Gastroesophageal sphincter (tissue), 4 donors: ENCODE measurements around the gene EXOC6B. TPM values are rescaled to one million over a fixed set of nuclear protein-coding genes. Genes with fewer than 3 reads are reported as not detected.

Source experiments
- ATAC-seq: fragments of 150-250 bp; one replicate; pipeline ENCODE4 v1.9.1; 2016; ENCODE audit warnings: mild to moderate bottlenecking, moderate library complexity
- H3K27ac ChIP-seq, 4 donors: fragments of 200-600 bp; sonication (generic) in 3 of 4; 1 replicate in 3 of 4; 2 replicates in 1 of 4; pipeline ENCODE4 v1.5.1; 2016 to 2019
- H3K27me3 ChIP-seq: fragments of 200-600 bp; sonication (generic); one replicate; pipeline ENCODE4 v1.5.1; 2019
- H3K36me3 ChIP-seq, 2 donors: fragments of 200-600 bp; sonication (generic); one replicate each; pipeline ENCODE4 v1.5.1; 2019; ENCODE audit warnings: control low read depth in 1 of 2
- H3K4me1 ChIP-seq, 3 donors: fragments of 200-600 bp; sonication (generic); 1 replicate in 2 of 3; 2 replicates in 1 of 3; pipeline ENCODE4 v1.5.1; 2016 to 2019; ENCODE audit warnings: control low read depth in 2 of 3
- H3K4me3 ChIP-seq, 2 donors: fragments of 200-600 bp; sonication (generic); one replicate each; pipeline ENCODE4 v1.5.1; 2019; ENCODE audit warnings: mild to moderate bottlenecking in 1 of 2, moderate library complexity in 1 of 2
- H3K9me3 ChIP-seq, 3 donors: fragments of 200-600 bp; sonication (generic); one replicate each; pipeline ENCODE4 v1.5.1; 2017 to 2019; ENCODE audit warnings: control low read depth in 2 of 3
- CTCF ChIP-seq, 4 experiments: fragments of 200-600 bp in 2 of 4; fragments of 450-650 bp in 2 of 4; sonication (generic) in 1 of 4; IDR thresholded peaks; one replicate each; pipeline ENCODE4 v1.5.1; 2017 to 2019; ENCODE audit warnings: antibody characterized with exemption in 4 of 4, mild to moderate bottlenecking in 2 of 4, moderate library complexity in 2 of 4
- EP300 ChIP-seq: sonication (generic); formaldehyde crosslinking; IDR thresholded peaks from one replicate; pipeline ENCODE4 v1.6.1; 2017; ENCODE audit warnings: antibody characterized with exemption, mild to moderate bottlenecking
- POLR2A ChIP-seq, 2 donors: fragments of 450-650 bp; IDR thresholded peaks; one replicate each; pipeline ENCODE4 v1.6.1; 2017; ENCODE audit warnings: antibody characterized with exemption in 2 of 2, mild to moderate bottlenecking in 2 of 2, moderate library complexity in 1 of 2
- POLR2AphosphoS5 ChIP-seq: sonication (generic); formaldehyde crosslinking; IDR thresholded peaks from one replicate; pipeline ENCODE4 v1.6.1; 2017; ENCODE audit warnings: antibody characterized with exemption
- WGBS, 2 donors: methylation state at CpG; one replicate each; pipeline ENCODE4 v1.1.5; 2018; ENCODE audit warnings: low coverage in 1 of 2; 5-methylcytosine and 5-hydroxymethylcytosine counted together
- total RNA-seq, 4 donors: library from RNA; depleted of rRNA; stranded (reverse); fragments of >200 nt; gene quantifications; one replicate each; pipeline ENCODE4 v1.1.0, GENCODE V29; 2016

The EXOC6B gene
- total RNA-seq, 4 donors from 2014 or later, result 35.3 to 47.2 (median 41.2) TPM

DNA sequence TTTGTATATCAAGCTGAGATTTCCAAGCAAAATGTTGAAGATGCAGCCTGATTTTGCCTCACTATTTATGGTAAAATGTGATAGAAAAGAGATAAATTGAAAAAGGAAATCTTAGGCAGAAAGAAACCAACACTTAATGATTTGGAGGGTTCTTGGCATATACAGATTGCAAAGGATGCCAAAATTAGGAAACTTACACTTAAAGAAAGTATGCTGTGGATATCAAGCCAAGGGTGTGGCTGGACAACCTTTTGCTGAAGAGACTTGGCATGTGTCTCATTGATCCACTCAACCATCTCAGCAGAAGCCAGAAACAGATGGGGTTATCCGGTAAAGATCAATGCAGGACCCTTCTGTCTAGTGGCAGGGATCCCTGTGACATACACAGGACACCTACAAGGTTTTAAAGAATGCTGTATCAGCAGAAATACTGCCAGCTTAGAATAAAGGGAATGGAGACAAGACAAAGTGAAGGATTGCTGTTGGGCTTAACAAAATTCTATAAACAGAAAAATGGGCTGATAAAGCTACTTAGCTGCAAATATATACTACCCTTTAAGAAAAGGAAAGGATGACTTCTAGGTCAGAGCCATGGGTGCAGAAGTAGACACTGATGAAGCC lies 570.9 kb downstream of the EXOC6B start:
- no peak for TF ChIP-seq CTCF (IDR thresholded peaks at IDR 0.05)
- TF ChIP-seq POLR2AphosphoS5, result no peak
- no peak for TF ChIP-seq EP300
- no peak for TF ChIP-seq POLR2A (IDR thresholded peaks at IDR 0.05)
- H3K27me3 ChIP-seq, result no peaks in the 10 kb centered on the region
- H3K9me3 ChIP-seq, result no peaks in the 10 kb centered on the region
- no peak overlapping the region for H3K27ac ChIP-seq
- H3K4me1 ChIP-seq, result no peaks in the 10 kb centered on the region
- WGBS, 2 donors, result 70 to 75% methylated on average over 1 of the region's 1 CpG
- no peaks in the 10 kb centered on the region for H3K36me3 ChIP-seq
- H3K4me3 ChIP-seq, result no peak overlapping the region
- ATAC-seq, result no peak

DNA sequence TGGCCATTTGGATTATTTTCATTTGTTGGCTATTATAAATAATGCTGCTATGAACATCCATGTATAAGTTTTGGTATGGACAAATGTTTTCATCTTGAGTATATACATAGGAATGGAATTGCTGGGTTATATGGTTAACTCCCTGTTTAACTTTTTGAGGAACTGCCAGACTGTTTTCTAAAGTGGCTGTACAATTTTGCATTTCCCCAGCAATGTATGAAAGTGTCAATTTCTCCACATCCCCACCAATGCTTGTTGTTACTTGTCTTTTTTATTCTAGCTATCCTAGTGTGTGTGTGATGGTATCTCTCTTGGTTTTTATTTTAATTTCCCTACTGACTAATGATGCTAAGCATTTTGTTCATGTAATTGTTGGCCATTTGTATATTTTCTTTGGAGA lies 587.5 kb downstream of the EXOC6B start:
- TF ChIP-seq EP300 (no peak), POLR2AphosphoS5 (no peak), CTCF (IDR thresholded peaks at IDR 0.05) (no peak), POLR2A (IDR thresholded peaks at IDR 0.05) (no peak)
- H3K27ac ChIP-seq, result no peak overlapping the region
- H3K4me1 ChIP-seq, result peaks cover 0 to 8% (median 0%) of the 10 kb centered on the region in 3 donors
- H3K36me3 ChIP-seq, result no peaks in the 10 kb centered on the region
- no peaks in the 10 kb centered on the region for H3K9me3 ChIP-seq
- H3K4me3 ChIP-seq, result no peak overlapping the region
- H3K27me3 ChIP-seq, result no peaks in the 10 kb centered on the region
- ATAC-seq, result no peak

DNA sequence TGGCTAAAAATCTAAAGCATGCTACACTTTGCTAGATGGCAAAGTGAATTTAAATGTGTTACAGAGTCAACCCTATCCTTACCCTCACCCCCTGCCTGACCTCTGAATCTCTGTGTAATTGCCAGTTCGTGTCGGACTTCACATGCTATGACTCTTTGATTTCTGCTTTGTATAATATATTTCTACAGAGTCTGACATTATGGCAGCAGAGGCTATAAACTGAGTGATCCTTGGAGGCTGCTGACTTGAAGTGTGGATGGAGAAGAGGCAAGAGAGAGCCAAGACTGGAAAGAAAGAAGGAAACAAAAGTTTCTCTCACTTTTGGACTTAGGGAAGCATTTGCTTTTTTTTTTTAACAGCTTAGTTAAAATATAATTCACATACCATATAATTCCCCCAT lies 588.3 kb downstream of the EXOC6B start:
- Histone ChIP-seq H3K27ac (no peak overlapping the region), H3K27me3 (no peaks in the 10 kb centered on the region), H3K36me3 (no peaks in the 10 kb centered on the region), H3K4me1 (peaks cover 0 to 8% (median 0%) of the 10 kb centered on the region in 3 donors), H3K9me3 (no peaks in the 10 kb centered on the region), H3K4me3 (no peak overlapping the region)
- 54 to 58% methylated on average over 2 of the region's 2 CpGs for WGBS, 2 donors
- TF ChIP-seq EP300, result no peak
- no peak for TF ChIP-seq CTCF (IDR thresholded peaks at IDR 0.05)
- TF ChIP-seq POLR2A (IDR thresholded peaks at IDR 0.05), result no peak
- TF ChIP-seq POLR2AphosphoS5, result no peak
- ATAC-seq, result no peak

DNA sequence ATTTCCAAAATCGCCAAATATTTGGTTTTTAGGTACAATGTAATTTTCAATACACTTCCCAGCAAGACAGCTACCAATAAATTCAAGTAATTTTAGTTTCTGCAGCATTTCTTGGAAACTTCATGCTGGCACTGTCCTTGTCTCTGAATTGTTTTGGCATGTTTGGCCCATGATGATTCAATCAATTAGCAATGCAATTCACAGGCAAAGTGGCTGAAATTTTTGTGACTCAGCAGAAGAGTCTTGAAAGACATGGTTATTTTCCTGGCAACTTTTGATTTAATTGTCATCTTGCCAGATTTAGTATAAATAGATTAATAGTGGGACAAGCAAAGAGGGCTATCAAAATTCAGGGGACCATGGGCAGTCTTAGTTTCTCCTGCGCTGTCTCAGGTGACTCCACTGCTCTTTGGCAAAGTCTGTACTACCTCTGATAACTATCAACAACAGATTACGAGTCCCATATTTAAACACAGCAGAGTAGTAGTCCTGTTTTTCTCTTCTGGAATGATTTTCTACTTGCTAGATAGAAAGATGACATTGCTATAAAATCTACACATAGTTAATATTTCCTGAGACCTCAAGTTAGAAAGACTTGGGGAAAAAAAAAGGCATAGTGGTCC lies 589.3 kb downstream of the EXOC6B start:
- 70 to 93% methylated on average over 3 of the region's 3 CpGs for WGBS, 2 donors
- H3K4me3 ChIP-seq, result no peak overlapping the region
- no peaks in the 10 kb centered on the region for H3K9me3 ChIP-seq
- peaks cover 0 to 8% (median 0%) of the 10 kb centered on the region in 3 donors for H3K4me1 ChIP-seq
- no peaks in the 10 kb centered on the region for H3K36me3 ChIP-seq
- TF ChIP-seq EP300 (no peak), POLR2AphosphoS5 (peak; percentile 29)
- no peaks in the 10 kb centered on the region for H3K27me3 ChIP-seq
- H3K27ac ChIP-seq, result no peak overlapping the region
- no peak for ATAC-seq

- Histone ChIP-seq H3K27ac (no peak overlapping the region), H3K4me3 (no peak overlapping the region), H3K36me3 (no peaks in the 10 kb centered on the region), H3K4me1 (peaks cover 0 to 8% (median 0%) of the 10 kb centered on the region in 3 donors), H3K27me3 (no peaks in the 10 kb centered on the region), H3K9me3 (no peaks in the 10 kb centered on the region)
- no peak for TF ChIP-seq EP300
- no peak for TF ChIP-seq POLR2AphosphoS5
- TF ChIP-seq POLR2A (IDR thresholded peaks at IDR 0.05), result no peak
- no peak for TF ChIP-seq CTCF (IDR thresholded peaks at IDR 0.05)
- 81 to 84% methylated on average over 4 to 5 of the region's 5 CpGs for WGBS, 2 donors
- ATAC-seq, result no peak
Measured at GRCh38 chr2:72235497-72236415, 590.1 kb downstream of the EXOC6B start.
